Measurements from ENCODE around the gene GGPS1.

DNA sequence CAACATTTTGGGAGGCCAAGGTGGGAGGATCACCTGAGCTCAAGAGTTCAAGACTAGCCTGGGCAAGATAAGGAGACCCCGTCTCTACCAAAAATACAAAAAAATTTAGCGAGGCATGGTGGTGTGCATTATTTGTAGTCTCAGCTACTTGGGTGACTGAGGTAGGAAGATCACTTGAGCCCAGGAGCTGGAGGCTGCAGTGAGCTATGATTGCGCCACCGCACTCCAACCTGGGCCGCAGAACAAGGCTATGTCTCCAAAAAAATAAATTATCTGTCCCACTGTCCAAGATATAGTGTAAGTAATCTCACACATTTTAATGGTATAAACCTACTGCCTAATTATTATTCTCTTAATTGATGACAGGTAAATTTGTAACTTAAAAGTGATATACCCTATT is 13.2 kb upstream of the GGPS1 start:
- TF ChIP-seq CTCF (conservative IDR thresholded peaks at IDR 0.05 in 1 of 2, IDR thresholded peaks at IDR 0.05 in 1 of 2; ENCODE audit: extremely low read depth in 1 of 2, insufficient read depth in 1 of 2, low read depth in 1 of 2, low read length in 2 of 2) (no peak), EZH2 (IDR thresholded peaks at IDR 0.05; ENCODE audit: borderline replicate concordance, low read length) (no peak)

Measured in mammary epithelial cell (primary cell).